Activated T-cell treated with anti-CD3 and anti-CD28 coated beads for 1 hour (primary cell): ENCODE data around the gene MECR.
A peak's percentile ranks its signal among the peaks of the same experiment; 100 is the strongest.

Experiments
- DNase-seq: peaks from one replicate; pipeline ENCODE4 v3.0.0-alpha.2; 2020; ENCODE audit warnings: low read depth

MECR gene

DNA sequence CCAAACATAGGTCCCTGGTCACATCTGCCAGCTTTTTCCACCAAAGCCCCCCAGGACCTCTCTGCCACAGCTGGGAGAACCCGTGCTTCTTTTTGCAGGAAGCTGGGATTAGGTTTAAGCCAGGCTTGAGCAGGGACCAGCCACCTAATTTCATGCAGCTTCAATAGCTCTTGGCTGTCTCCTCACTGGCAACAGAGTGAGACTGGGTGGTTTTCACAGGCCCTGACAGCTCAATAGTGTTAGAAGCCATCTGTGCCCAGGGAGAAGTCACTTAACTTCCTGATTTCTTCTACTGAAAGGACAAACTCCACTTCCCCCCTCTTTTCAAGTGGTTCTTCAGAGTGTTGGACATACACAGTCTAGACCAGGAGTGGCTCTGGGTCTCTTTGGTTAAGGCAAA lies 28.7 kb downstream of the MECR start:
- DNase-seq = no peak

DNA sequence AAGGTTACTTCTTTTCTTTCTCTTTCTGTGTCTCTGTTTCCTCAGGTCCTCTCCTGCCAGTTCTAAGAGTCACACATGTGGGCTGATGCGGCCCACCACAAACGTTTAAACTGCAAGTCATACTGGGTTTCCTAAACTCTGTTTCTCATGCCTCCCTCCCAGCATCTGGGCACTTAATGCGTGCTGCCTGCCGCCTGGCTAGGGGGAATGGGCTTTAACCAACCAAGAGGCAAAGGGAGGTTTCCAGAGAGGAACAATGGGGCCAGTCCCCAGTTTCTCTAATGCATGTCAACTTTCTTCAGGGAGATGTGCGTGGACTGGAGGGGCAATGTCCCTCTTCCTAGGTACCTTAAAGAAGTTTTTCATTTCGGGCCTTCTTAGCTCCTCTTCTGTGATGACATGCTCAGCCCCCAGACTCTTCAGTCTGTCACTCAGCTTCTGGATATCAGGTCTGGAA lies 29.1 kb downstream of the MECR start:
- DNase-seq = no peak

DNA sequence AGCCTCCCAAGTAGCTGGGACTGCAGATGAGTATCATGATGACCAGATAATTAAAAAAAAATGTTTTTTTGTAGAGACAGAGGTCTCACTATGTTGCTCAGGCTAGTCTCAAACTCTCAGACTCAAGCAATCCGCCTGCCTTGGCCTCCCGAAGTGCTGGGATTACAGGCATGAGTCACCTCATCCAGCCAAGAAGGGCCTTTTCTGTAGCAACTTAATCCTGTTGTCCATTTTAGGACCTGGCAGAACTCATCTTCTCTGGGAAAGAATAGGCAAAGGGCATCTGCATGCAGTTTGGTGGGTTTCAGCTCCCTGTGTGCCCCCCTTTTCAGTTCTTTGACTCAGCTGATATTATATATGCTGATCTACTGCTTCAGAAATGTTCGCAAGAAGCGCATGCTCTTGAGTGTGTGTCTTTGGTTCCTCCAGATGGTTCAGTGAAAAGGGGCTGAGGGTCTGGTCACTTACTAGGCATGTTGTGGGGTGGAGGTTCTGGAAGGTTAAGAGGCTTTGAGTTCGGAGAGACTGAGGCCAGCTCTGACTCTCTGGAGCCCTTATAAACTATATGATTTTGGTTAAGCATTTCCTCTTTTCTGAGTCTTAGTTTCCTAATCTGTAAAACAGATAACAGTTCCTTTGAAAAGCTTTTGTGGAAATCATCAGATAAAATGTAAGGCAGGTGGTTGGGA lies 29.7 kb downstream of the MECR start:
- no peak for DNase-seq

DNA sequence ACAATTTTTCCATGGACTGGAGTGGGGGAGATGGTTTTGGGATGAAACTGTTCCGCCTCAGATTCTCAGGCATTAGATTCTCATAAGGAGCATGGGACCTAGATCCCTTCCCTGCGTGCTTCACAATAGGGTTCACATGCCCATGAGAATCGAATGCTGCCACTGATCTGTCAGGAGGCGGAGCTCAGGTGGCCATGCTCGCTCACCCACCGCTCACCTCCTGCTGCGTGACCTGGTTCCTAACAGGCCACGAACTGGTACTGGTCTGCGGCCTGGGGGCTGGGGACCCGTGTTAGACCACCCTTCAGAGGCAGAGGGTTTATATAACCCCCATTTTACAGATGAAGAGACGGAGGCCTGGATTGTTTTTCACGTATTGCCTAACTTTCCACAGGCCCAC lies 32.7 kb downstream of the MECR start:
- no peak for DNase-seq

DNA sequence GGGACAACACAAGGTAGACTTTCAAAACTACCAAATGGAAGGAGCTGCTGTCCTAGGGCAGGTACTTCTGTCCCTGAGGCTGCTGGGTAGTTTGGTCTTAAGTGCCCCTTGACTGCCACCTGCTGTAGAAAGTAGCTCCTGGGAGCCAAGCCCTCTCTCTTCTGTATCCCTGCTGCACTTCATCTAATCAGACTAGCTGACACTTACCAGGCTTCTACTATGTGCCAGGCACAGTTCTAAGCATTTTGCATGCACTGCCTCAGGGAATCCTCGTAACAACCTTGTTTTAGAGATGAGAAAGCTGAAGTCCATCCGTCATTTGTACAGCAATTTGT lies 33.2 kb downstream of the MECR start:
- DNase-seq = peak; percentile 16

DNA sequence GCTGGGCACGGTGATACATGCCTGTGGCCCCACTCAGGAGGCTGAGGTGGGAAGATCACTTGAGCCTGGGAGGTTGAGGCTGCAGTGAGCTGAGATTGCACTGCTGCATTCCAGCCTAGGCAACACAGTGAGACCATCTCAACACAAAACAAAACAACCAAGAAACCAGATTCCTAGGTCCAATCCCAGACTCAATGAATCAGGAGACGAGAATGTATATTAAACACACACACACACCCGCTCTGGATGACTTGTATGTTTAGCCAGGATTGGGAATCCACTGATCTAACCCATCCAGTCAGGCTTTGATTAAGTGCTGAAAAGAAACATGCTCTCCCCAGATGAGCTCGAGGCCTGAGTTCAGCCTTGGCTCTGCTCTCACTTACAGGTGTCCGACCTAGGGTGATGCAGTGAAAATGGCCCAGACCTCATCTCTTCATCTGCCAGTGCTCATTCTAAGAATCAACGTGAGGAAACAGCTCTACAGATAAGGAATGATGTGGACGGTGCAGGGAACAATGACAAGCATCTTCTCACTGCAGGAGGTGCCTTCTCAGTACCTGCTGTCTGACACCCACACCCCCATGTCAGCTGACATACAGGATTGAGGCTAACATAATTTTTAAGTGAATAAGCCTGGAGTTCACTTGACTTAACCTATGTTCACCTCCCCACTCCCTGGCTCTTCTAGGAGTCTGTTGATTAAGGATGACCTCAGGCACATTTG lies 33.7 kb downstream of the MECR start:
- no peak for DNase-seq

DNA sequence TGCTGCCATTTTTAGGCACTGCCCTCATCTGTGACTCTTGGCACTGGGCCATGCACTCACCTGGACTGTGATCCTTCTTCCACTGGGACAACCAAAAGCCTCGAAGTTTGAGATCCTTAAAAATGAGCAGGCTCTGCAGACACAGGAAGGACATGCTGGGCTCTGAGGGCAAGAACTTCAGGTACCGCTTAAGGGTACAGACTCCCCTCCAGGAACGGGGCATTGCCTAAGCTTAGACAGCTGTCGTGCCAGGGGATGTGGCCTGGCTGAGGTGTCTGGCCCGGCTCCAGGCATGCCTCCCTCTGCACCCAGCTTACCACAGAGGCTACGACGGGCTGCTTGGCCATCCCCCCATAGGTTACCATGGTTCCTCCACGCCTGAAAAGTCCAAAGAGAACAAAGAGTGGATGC lies 34.8 kb downstream of the MECR start:
- no peak for DNase-seq

DNA sequence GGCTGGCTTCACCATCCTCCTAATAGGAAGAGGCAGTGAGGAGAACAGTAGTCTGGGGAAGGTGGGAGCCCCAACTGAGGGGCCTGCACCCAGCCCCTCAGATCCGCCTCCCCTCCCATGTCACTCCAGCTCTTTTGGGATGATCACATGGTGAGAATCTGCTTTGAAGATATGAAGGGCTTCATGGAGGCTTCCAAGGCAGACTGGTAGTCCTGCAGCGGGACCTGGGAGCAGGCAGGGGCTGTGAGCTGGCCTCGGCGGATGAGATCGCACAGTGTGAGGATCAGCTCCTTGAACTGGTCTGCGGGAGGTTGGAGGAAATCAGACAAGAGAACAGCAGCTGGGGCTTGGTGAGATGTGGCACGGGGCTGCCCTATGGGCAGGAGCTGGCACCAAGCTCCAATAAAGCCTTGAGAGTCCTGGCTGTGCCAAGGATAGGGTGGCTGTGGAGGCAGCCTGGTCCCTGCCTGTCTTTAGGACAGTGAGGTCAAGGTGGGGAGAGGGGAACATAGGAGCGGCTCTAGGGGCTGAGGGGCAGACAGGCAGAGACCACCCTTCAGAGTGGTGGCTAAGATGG lies 36.8 kb downstream of the MECR start:
- DNase-seq = no peak

DNA sequence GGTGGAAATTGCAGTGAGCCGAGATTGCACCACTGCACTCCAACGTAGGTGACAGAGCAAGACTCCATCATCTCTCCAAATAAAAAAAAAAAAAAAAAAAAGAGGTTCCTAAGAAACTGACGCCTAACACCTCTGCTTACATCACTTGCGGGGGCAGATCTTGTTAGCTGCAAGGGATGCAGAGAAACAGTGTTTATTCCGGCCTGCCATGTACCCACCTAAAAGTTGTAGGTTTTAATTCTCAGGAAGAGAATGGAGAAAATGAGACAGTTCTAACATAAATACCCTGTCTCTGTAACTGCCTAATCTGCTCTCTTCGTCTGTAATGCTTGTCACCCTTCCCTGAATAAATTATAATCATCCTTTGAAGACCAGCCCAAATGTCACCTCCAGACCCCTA lies 40.0 kb downstream of the MECR start:
- no peak for DNase-seq

DNA sequence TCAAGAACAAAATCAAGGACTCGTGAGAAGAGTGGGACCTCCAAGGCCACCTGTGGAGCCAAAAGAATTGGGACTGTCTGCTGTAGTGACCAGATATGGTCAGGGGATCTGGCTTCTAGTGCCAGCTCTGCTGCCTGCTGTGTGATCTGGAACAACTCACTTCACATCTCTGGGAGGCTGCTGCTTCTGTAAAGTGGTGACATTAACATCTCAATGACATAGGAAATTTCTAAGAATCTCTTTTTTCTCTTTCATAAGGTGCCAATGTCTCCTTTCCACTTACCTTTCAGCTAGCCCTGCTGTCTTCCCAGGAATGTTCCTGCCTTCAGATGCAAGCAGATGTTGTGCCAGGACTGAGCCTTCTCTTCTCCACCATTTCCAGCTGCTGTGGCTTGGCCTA lies 44.0 kb downstream of the MECR start:
- DNase-seq = no peak

DNA sequence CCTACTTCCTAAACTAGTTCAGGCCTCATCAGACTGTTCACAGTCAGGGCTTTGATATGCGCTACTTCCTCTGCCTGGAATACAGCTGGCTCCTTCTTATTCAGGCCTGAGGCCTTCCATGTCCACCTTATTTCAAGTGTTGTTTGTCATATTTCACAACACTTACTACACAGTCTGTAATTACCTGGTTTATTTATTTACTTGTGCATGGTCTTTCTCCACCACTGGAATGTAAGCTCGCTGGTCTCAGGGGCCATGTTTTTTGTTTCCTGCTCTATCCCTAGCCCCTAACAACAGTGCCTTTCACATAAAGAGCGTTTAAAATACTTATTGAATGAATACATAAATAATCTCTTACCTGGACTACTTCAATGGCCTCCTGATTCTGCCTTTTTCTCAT lies 44.5 kb downstream of the MECR start:
- DNase-seq = no peak

DNA sequence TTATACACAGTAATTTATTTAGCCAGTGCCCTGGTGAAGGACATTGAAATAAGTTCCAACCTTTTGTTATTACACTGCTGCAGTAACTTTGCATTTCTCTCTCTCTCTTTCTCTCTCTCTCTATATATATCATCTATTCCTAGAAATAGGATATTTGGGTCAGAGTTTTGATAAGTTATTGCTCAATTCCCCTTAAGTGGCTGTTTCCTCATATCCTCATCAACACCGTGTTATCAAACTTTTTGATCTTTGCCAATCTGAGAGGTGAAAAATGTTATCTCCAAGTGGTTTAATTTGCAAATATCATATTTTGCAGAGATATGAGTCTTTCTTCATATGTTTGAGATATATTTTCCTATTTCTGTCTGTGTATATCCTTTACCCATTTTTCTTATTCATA lies 47.4 kb downstream of the MECR start:
- DNase-seq = no peak

DNA sequence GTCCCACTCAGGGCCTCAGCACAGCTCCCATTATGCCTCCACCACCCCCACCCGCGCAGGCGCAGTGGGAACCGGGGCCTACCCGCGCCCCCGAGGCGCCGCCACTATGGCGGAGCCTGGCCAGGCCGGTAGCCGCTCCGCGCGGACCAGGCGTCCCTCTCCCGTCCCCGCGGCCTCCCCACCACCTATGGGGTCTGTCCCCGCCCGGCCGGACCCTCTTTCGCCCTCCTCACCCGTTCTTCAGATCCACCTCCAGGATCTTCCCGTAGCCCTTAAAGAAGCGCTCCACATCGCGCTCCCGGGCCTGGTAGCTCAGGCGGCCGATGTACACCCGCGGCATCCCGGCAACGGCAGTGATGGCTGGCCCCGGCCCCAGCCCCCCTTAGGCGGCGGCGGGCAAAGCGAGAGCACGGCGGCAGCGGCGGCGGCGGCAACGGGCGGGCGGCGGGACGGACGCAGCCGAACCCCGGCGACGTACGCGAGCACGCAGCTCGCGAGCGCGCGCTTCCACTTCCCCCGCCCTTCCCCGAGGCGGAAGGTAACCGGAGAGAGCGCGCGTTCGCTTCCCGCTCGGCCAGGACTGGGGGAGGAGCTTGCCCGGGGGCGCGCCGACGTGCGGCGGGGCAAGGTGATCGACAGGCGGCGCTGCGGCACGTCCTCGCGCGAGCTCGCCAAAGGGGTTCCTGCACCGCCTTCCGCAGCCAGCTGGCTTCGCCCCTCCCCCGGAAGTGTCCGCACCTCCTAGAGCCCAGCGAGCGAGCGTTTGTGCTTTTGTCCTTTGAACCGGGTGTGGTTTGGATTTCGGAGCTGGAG lies 49.1 kb downstream of the MECR start, which contains the start of gene SRSF4:
Gene SRSF4 (minus strand): TSS at position 488 of the 813 bp plus-strand sequence. CDS start 148 bp downstream, at position 340.
- DNase-seq = peak; percentile 98

DNA sequence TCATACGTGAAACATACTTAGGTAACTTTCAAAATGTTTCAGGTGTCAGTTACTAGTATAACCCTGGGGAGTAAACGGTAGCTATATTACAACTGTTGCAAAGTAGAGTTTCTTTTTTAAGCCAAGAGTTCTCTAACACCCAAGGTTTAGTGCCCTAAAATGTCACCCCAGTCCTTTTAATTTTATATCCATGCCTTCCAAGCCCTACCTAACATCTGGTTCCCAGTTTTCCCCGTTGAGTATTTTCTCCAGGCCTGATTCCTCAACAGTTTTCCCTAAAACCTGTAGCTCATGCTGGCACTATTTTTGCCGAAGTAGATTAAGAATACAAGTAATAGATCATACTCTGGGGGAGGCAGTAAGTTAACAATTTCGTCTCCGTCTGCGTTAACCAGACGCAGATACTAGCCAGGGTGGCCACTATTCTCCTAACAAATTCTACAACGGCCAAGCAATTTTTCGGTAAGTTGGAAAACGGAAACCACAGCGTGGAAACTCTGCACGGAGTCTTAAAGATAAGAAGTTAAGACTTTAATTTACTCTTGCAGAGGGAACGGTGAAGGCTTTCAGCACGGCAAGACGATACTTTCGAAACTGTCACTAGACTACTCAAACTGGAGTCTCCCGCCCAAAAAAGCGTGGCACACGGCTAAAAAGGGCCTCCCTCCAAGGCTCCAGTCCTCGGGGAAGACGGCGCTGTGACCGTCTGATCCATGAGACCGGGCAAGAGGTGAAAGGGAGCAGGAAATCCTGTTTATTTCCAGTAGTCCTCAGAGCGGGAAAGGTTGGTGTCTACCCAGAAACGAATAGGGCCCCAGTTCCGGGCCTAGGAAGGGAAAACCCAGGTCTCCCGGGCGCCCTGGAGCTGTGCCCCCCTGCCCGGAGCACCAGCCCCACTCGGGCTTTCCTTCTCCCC lies 50.0 kb downstream of the MECR start:
- DNase-seq = no peak

DNA sequence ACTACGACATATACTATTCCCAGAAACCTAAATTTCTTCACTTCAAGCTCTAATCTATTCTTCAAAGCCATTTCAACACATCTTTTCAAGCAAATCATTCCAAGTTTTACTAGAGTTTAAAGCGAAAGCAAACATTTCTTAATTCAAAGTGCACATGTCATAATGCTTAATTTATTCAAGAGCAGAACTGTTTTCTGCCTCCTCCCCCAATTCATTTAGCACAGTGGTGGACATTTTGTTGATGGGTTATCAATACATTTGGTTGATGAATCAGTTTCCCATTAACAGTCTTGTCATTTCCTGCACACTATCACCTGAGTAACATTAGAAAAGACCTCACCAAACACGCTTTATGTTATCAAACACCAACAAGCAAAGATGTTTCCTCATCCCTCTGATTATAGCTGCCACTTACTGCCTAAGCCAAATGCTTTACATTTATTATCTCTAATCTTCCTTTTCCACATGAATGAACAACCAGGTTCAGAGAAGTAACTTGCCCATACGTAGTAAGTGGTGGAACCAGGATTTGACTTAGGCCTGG lies 51.0 kb downstream of the MECR start:
- DNase-seq = no peak

DNA sequence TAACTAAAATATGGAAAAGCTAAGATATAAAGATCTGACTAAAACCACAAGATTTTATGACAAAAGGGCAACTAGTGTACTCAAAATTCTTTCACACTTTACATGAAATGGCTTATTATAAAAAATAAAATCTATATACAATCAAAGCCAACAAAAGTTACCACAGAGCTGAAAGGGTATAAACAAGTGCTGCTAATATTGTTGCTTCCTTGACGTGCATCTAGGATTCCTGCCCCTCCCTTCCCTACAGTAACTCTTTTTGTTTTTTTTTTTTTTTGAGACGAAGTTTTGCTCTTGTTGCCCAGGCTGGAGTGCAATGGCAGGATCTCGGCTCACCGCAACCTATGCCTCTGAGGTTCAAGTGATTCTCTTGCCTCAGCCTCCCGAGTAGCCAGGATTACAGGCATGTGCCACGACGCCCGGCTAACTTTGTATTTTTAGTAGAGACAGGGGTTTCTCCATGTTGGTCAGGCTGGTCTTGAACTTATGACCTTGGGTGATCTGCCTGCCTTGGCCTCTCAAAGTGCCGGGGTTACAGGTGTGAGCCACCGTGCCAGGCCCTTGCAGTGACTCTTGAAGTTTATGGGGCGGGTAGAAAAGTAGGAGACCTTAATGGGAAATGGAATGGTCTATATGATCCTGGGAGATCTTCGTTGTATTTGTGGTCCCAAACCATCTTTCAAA lies 53.6 kb downstream of the MECR start:
- no peak for DNase-seq

DNA sequence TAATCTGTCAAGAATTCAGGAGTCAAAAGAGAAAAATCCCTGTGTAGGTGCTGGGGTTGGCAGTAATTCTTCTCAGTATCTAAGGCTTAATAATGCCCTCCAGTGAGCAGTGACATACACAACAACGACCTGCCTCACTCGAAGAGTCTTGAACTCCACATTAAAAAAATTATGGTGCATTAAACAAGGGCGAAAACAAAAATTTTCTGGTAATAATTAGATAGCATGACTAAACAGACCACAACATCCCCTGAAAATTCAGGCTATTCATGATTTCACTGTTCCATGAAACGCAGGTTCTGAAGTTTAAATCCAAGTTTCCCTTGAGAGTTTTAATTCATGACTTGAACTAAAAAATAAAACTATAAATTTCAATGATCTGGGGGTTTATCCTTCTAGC lies 54.2 kb downstream of the MECR start:
- DNase-seq = no peak

DNA sequence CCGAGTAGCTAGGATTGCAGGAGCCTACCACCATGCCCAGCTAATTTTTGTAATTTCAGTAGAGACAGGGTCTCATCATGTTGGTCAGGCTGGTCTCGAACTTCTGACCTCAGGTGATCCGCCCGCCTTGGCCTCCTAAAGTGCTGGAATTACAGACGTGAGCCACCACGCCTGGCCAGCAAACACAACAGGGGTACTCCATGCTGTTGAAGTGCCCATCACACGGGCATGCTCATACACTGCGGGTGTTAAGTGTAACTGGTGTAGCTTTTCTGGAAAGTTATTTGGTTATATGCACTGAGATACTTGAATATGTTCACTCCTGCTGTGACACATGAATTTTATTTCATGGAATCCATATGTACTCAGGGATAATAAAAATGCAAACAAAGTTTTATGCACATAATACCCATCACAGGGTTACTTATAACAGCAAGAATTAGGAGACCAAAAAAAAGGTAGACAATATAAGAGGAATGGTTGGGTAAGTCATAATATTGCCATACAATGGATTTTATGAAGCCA lies 58.3 kb downstream of the MECR start:
- no peak for DNase-seq

DNA sequence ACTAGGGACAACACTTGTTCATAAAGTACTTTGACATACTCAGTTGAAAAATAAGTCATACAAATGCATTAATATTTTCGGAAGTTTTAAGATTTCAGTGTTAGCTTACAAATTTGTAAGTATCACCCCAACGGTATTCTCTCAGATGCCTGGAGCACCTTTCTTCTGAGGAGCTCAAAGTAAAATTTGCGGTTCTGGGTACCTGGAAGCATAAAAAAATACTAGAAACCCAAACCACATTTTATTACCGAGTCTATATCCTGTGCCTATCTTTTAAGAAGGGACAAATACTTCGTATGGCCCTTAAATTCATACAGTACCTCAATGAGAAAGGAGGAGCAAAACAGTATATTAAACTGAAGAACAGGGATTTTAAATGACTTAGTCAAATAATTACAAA lies 59.2 kb downstream of the MECR start:
- no peak for DNase-seq

DNA sequence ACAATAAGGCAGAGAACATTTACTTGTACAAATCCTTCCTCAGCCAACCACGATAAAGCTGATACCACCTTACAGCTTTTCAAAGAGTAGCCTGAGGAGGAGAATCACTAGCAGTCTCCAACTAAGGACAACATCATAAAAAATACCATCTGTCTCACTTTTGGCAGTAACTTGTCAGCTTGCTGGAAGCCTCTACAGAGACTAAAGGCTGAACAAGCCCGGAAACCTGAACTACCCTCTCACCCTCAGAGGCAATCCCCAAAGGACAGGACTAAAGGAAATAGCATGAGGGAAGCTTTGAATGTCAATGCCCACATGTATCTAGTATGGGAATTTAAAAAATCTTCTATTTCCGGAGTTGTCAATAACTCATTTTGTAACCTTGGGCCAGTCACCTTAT lies 59.6 kb downstream of the MECR start:
- no peak for DNase-seq
